Mucosa of stomach (tissue), 1 donor: Measurements from ENCODE around the gene GEMIN4.
"Not testable (repeated sequence)": the region's sequence is repeated elsewhere in the genome, so short reads cannot be mapped to it uniquely, and the experiment has no call there.

Experiments
- H3K27me3 ChIP-seq: one replicate; pipeline ENCODE4 v1.7.0; 2013; ENCODE audit warnings: mild to moderate bottlenecking, low read length; ENCODE audit not compliant: control insufficient read depth, insufficient read depth
- H3K36me3 ChIP-seq: one replicate; pipeline ENCODE4 v1.7.0; 2013; ENCODE audit warnings: low read length; ENCODE audit not compliant: control insufficient read depth, insufficient read depth
- H3K4me1 ChIP-seq: one replicate; pipeline ENCODE4 v1.7.0; 2013; ENCODE audit warnings: mild to moderate bottlenecking, low read length; ENCODE audit not compliant: control insufficient read depth, insufficient read depth
- H3K4me3 ChIP-seq: one replicate; pipeline ENCODE4 v1.7.0; 2013; ENCODE audit warnings: low read length
- H3K9ac ChIP-seq: one replicate; pipeline ENCODE4 v1.7.0; 2013; ENCODE audit warnings: mild to moderate bottlenecking, low read length, moderate library complexity
- H3K9me3 ChIP-seq: one replicate; pipeline ENCODE4 v1.7.0; 2013; ENCODE audit warnings: mild to moderate bottlenecking, low read length, moderate library complexity; ENCODE audit not compliant: control insufficient read depth
- donor health status: Pancreatic carcinoma.

GEMIN4 gene

GRCh38 chr17:773016-773415, 21.0 kb upstream of the GEMIN4 start:
- no peaks in the 10 kb centered on the region for H3K9me3 ChIP-seq
- no peaks in the 10 kb centered on the region for H3K27me3 ChIP-seq
- no peak overlapping the region for H3K9ac ChIP-seq
- H3K36me3 ChIP-seq = peaks cover 6% of the 10 kb centered on the region
- no peaks in the 10 kb centered on the region for H3K4me1 ChIP-seq
- H3K4me3 ChIP-seq = no peak overlapping the region

GRCh38 chr17:767076-767475, 15.0 kb upstream of the GEMIN4 start:
- Histone ChIP-seq H3K27me3 (no peaks in the 10 kb centered on the region), H3K36me3 (peaks cover 6% of the 10 kb centered on the region), H3K4me3 (no peak overlapping the region), H3K9me3 (no peaks in the 10 kb centered on the region), H3K4me1 (no peaks in the 10 kb centered on the region), H3K9ac (no peak overlapping the region)

GRCh38 chr17:760371-760770, 8.3 kb upstream of the GEMIN4 start:
- Histone ChIP-seq H3K4me3 (no peak overlapping the region), H3K4me1 (no peaks in the 10 kb centered on the region), H3K27me3 (no peaks in the 10 kb centered on the region), H3K9ac (no peak overlapping the region), H3K36me3 (no peaks in the 10 kb centered on the region), H3K9me3 (no peaks in the 10 kb centered on the region)

GRCh38 chr17:759964-760363, 7.9 kb upstream of the GEMIN4 start:
- Histone ChIP-seq H3K27me3 (no peaks in the 10 kb centered on the region), H3K4me3 (no peak overlapping the region), H3K9me3 (no peaks in the 10 kb centered on the region), H3K36me3 (no peaks in the 10 kb centered on the region), H3K4me1 (no peaks in the 10 kb centered on the region), H3K9ac (no peak overlapping the region)

GRCh38 chr17:756010-756567, 4.0 kb upstream of the GEMIN4 start:
- not testable (repeated sequence) for H3K27me3 ChIP-seq, H3K4me1 ChIP-seq, H3K9me3 ChIP-seq, H3K9ac ChIP-seq, H3K36me3 ChIP-seq, H3K4me3 ChIP-seq

GRCh38 chr17:755319-755961, 3.4 kb upstream of the GEMIN4 start:
- not testable (repeated sequence) for H3K9ac ChIP-seq, H3K27me3 ChIP-seq, H3K36me3 ChIP-seq, H3K4me3 ChIP-seq, H3K9me3 ChIP-seq
- H3K4me1 ChIP-seq = peaks cover 11% of the 10 kb centered on the region

GRCh38 chr17:753418-753817, 1.4 kb upstream of the GEMIN4 start:
- no peaks in the 10 kb centered on the region for H3K9me3 ChIP-seq
- H3K4me1 ChIP-seq = peaks cover 14% of the 10 kb centered on the region
- no peak overlapping the region for H3K4me3 ChIP-seq
- no peak overlapping the region for H3K9ac ChIP-seq
- H3K36me3 ChIP-seq = no peaks in the 10 kb centered on the region
- no peaks in the 10 kb centered on the region for H3K27me3 ChIP-seq

- peaks cover 2% of the 10 kb centered on the region for H3K36me3 ChIP-seq
- H3K4me1 ChIP-seq = peaks cover 14% of the 10 kb centered on the region
- no peaks in the 10 kb centered on the region for H3K27me3 ChIP-seq
- peak overlapping the region; percentile 86 for H3K9ac ChIP-seq
- H3K9me3 ChIP-seq = no peaks in the 10 kb centered on the region
- peak overlapping the region; percentile 75 for H3K4me3 ChIP-seq
Measured at GRCh38 chr17:752620-753219, 656 bp upstream of the GEMIN4 start.

- H3K9ac ChIP-seq = peak overlapping the region; percentile 86
- H3K4me3 ChIP-seq = peak overlapping the region; percentile 75
- H3K9me3 ChIP-seq = no peaks in the 10 kb centered on the region
- H3K27me3 ChIP-seq = no peaks in the 10 kb centered on the region
- peaks cover 14% of the 10 kb centered on the region for H3K4me1 ChIP-seq
- peaks cover 12% of the 10 kb centered on the region for H3K36me3 ChIP-seq
Measured at GRCh38 chr17:751269-752001, 629 bp downstream of the GEMIN4 start.

- Histone ChIP-seq H3K4me1 (peaks cover 14% of the 10 kb centered on the region), H3K4me3 (peak overlapping the region; percentile 75), H3K27me3 (no peaks in the 10 kb centered on the region), H3K36me3 (peaks cover 17% of the 10 kb centered on the region), H3K9me3 (no peaks in the 10 kb centered on the region), H3K9ac (peak overlapping the region; percentile 86)
Measured at GRCh38 chr17:750431-751037, 1.5 kb downstream of the GEMIN4 start.

GRCh38 chr17:749359-749758, 2.7 kb downstream of the GEMIN4 start:
- H3K9ac ChIP-seq, H3K4me3 ChIP-seq, H3K9me3 ChIP-seq, H3K27me3 ChIP-seq: not testable (repeated sequence)
- peaks cover 23% of the 10 kb centered on the region for H3K36me3 ChIP-seq
- H3K4me1 ChIP-seq = peaks cover 14% of the 10 kb centered on the region

- peaks cover 14% of the 10 kb centered on the region for H3K4me1 ChIP-seq
- H3K36me3 ChIP-seq = peaks cover 23% of the 10 kb centered on the region
- H3K27me3 ChIP-seq, H3K9ac ChIP-seq, H3K4me3 ChIP-seq, H3K9me3 ChIP-seq: not testable (repeated sequence)
Measured at GRCh38 chr17:748604-749003, 3.5 kb downstream of the GEMIN4 start.
